A549 (cell line): ENCODE data around the gene USP24.

Experiments
- CEBPB ChIP-seq, 2 experiments: fragments of >200 bp in 1 of 2; sonication (Bioruptor Twin) in 1 of 2; formaldehyde crosslinking in 1 of 2; IDR thresholded peaks; 2 replicates each; pipeline ENCODE4 v1.6.1; 2012 to 2016
- CHD2 ChIP-seq: fragments of 150-350 bp; IDR thresholded peaks from 2 replicates; pipeline ENCODE4 v1.6.1; 2014; ENCODE audit warnings: low read length; ENCODE audit not compliant: partially characterized antibody
- EP300 ChIP-seq, 2 experiments: fragments of >200 bp; sonication (Bioruptor Twin); formaldehyde crosslinking; IDR thresholded peaks; 2 replicates in 1 of 2; 3 replicates in 1 of 2; pipeline ENCODE4 v1.6.1; 2016 to 2017
- GATA3 ChIP-seq: IDR thresholded peaks from 2 replicates; pipeline ENCODE4 v1.6.1; 2012; ENCODE audit warnings: borderline replicate concordance
- JUN ChIP-seq, 2 experiments: fragments of >200 bp; sonication (Bioruptor Twin); formaldehyde crosslinking; IDR thresholded peaks; 2 replicates in 1 of 2; 3 replicates in 1 of 2; pipeline ENCODE4 v1.6.1; 2016 to 2017
- NFE2L2 ChIP-seq: fragments of 150-350 bp; conservative IDR thresholded peaks from 2 replicates; pipeline ENCODE4 v1.6.1; 2014; ENCODE audit warnings: low read length
- POLR2A ChIP-seq: IDR thresholded peaks from 2 replicates; pipeline ENCODE4 v1.6.1; 2012; ENCODE audit warnings: mild to moderate bottlenecking, low read length
- SREBF2 ChIP-seq: fragments of 450-650 bp; IDR thresholded peaks from 2 replicates; pipeline ENCODE4 v1.6.1; 2014; ENCODE audit warnings: mild to moderate bottlenecking, moderate library complexity
- TF ChIP-seq, protein P1 (sequence below): fragments of >200 bp; sonication (Bioruptor Twin); formaldehyde crosslinking; IDR thresholded peaks from 3 replicates; pipeline ENCODE4 v1.5.1; 2016
- TF ChIP-seq, protein P2 (sequence below): fragments of 450-650 bp; IDR thresholded peaks from 2 replicates; pipeline ENCODE4 v1.6.1; 2014; ENCODE audit warnings: antibody characterized with exemption
- TF ChIP-seq, protein P3 (sequence below): fragments of 150-350 bp; IDR thresholded peaks from 2 replicates; pipeline ENCODE4 v1.6.1; 2014; ENCODE audit warnings: low read depth, mild to moderate bottlenecking, low read length
- TF ChIP-seq, protein P4 (sequence below): IDR thresholded peaks from 2 replicates; pipeline ENCODE4 v1.6.1; 2012

DNA sequence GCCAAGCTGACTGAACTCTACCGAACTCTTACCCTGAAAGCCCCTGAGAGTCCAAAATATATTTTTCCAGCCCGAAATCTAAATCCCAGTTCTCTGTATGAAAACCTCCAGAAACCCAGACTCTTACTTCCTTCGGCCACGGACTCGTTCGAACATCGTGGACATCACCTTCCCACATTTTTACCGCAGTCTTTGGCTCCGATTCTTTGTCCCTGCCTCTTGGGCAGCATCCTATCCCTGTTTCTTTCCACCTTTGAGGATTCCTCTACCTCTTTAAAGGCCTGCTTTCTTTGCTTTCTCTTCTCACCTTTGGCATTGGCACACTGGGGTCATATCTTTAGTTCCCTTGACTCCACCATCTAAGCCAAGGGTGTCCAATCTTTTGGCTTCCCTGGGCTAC is 932 bp upstream of the USP24 start:
- TF ChIP-seq NFE2L2 (no peak), SREBF2 (no peak), GATA3 (no peak), CHD2 (no peak), EP300 (IDR thresholded peaks at IDR 0.05) (no peak), JUN (IDR thresholded peaks at IDR 0.05) (no peak), POLR2A (no peak), CEBPB (IDR thresholded peaks at IDR 0.05) (no peak)
- TF ChIP-seq, protein P1, sequence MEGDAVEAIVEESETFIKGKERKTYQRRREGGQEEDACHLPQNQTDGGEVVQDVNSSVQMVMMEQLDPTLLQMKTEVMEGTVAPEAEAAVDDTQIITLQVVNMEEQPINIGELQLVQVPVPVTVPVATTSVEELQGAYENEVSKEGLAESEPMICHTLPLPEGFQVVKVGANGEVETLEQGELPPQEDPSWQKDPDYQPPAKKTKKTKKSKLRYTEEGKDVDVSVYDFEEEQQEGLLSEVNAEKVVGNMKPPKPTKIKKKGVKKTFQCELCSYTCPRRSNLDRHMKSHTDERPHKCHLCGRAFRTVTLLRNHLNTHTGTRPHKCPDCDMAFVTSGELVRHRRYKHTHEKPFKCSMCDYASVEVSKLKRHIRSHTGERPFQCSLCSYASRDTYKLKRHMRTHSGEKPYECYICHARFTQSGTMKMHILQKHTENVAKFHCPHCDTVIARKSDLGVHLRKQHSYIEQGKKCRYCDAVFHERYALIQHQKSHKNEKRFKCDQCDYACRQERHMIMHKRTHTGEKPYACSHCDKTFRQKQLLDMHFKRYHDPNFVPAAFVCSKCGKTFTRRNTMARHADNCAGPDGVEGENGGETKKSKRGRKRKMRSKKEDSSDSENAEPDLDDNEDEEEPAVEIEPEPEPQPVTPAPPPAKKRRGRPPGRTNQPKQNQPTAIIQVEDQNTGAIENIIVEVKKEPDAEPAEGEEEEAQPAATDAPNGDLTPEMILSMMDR: no peak
- TF ChIP-seq, protein P2, sequence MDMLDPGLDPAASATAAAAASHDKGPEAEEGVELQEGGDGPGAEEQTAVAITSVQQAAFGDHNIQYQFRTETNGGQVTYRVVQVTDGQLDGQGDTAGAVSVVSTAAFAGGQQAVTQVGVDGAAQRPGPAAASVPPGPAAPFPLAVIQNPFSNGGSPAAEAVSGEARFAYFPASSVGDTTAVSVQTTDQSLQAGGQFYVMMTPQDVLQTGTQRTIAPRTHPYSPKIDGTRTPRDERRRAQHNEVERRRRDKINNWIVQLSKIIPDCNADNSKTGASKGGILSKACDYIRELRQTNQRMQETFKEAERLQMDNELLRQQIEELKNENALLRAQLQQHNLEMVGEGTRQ: no peak
- TF ChIP-seq, protein P3, sequence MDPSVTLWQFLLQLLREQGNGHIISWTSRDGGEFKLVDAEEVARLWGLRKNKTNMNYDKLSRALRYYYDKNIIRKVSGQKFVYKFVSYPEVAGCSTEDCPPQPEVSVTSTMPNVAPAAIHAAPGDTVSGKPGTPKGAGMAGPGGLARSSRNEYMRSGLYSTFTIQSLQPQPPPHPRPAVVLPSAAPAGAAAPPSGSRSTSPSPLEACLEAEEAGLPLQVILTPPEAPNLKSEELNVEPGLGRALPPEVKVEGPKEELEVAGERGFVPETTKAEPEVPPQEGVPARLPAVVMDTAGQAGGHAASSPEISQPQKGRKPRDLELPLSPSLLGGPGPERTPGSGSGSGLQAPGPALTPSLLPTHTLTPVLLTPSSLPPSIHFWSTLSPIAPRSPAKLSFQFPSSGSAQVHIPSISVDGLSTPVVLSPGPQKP: no peak
- TF ChIP-seq, protein P4, sequence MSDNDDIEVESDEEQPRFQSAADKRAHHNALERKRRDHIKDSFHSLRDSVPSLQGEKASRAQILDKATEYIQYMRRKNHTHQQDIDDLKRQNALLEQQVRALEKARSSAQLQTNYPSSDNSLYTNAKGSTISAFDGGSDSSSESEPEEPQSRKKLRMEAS: no peak
